ENCODE measurements around the gene RBM48.

RBM48 gene

GRCh38 chr7:92560602-92561001, 32.0 kb downstream of the RBM48 start:
- H3K36me3 Mint-ChIP-seq (ENCODE audit: low read depth) = peaks cover 67% of the 10 kb centered on the region
- intact Hi-C loops (cut with micrococcal nuclease) = no loop called here

DNA sequence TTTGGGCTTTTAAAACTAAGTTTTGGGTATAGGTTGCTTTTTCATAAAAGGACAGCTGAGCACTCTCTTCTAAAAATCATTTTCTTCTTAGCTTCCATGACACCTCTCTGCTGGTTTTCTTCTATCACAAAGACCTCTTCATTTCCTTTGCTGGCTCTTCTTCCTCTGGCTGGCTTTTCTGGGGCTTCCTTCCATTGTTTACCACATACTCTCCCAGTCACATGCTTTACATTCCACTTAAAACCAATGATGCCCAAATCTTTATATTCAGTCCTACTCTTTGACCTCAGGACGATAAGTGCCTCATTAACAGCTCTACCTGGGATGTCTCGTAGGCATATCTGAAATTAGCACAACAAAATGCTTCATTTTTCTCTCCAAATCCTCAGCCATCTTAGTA, 34.8 kb downstream of the RBM48 start:
- no peak overlapping the region for H3K27ac Mint-ChIP-seq
- H3K4me3 Mint-ChIP-seq = no peak overlapping the region
- no peaks in the 10 kb centered on the region for H3K9me3 Mint-ChIP-seq
- H3K36me3 Mint-ChIP-seq (ENCODE audit: low read depth) = peaks cover 81% of the 10 kb centered on the region
- intact Hi-C loops (cut with micrococcal nuclease) = no loop called here
- H3K4me1 Mint-ChIP-seq (ENCODE audit: low read depth) = no peaks in the 10 kb centered on the region
- H3K27me3 Mint-ChIP-seq = no peaks in the 10 kb centered on the region

More at GRCh38 chr7:92560602-92561001, 32.0 kb downstream of the RBM48 start:
- H3K27me3 Mint-ChIP-seq = no peaks in the 10 kb centered on the region
- H3K4me3 Mint-ChIP-seq = no peak overlapping the region
- no peaks in the 10 kb centered on the region for H3K4me1 Mint-ChIP-seq (ENCODE audit: low read depth)
- no peak overlapping the region for H3K27ac Mint-ChIP-seq
- no peaks in the 10 kb centered on the region for H3K9me3 Mint-ChIP-seq

- Mint-ChIP-seq H3K36me3 (ENCODE audit: low read depth) (peaks cover 89% of the 10 kb centered on the region), H3K9me3 (no peaks in the 10 kb centered on the region), H3K4me3 (no peak overlapping the region), H3K27ac (no peak overlapping the region), H3K27me3 (no peaks in the 10 kb centered on the region), H3K4me1 (ENCODE audit: low read depth) (no peaks in the 10 kb centered on the region)
- intact Hi-C loops (cut with micrococcal nuclease) = no loop called here
Measured at GRCh38 chr7:92567460-92567859, 38.9 kb downstream of the RBM48 start.

- peaks cover 80% of the 10 kb centered on the region for H3K36me3 Mint-ChIP-seq (ENCODE audit: low read depth)
- H3K4me1 Mint-ChIP-seq (ENCODE audit: low read depth) = no peaks in the 10 kb centered on the region
- H3K27ac Mint-ChIP-seq = no peak overlapping the region
- H3K4me3 Mint-ChIP-seq = no peak overlapping the region
- no peaks in the 10 kb centered on the region for H3K27me3 Mint-ChIP-seq
- no peaks in the 10 kb centered on the region for H3K9me3 Mint-ChIP-seq
- intact Hi-C loops (cut with micrococcal nuclease) = no loop called here
Measured at GRCh38 chr7:92569137-92569536, 40.5 kb downstream of the RBM48 start.

- Mint-ChIP-seq H3K9me3 (no peaks in the 10 kb centered on the region), H3K4me1 (ENCODE audit: low read depth) (no peaks in the 10 kb centered on the region), H3K27ac (no peak overlapping the region), H3K36me3 (ENCODE audit: low read depth) (peaks cover 69% of the 10 kb centered on the region), H3K27me3 (no peaks in the 10 kb centered on the region), H3K4me3 (no peak overlapping the region)
- intact Hi-C loops (cut with micrococcal nuclease) = loop anchor here (10.0 kb wide), 1 partner anchor 81 kb away; no protein-coding TSS in a partner anchor
Measured at GRCh38 chr7:92576296-92576695, 47.7 kb downstream of the RBM48 start.

DNA sequence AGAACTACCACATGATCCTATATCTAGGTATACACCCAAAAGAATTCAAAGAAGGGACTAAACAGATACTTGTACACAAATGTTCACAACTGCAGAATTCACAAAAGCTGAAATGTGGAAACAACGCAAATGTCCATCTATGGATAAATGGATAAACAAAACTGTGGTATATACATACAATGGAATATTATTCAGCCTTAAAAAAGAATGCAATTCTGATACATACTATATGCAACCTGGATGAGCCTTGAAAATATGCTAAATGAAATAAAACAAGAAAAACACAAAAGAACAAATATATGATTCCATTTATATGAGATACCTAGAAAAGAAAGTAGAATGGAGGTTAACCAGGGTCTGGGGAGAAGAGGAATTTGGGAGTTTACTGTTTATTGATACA, 54.4 kb downstream of the RBM48 start:
- Mint-ChIP-seq H3K36me3 (ENCODE audit: low read depth) (peaks cover 34% of the 10 kb centered on the region), H3K9me3 (no peaks in the 10 kb centered on the region), H3K27ac (no peak overlapping the region), H3K4me3 (no peak overlapping the region), H3K4me1 (ENCODE audit: low read depth) (peaks cover 13% of the 10 kb centered on the region), H3K27me3 (no peaks in the 10 kb centered on the region)
- intact Hi-C loops (cut with micrococcal nuclease) = no loop called here

DNA sequence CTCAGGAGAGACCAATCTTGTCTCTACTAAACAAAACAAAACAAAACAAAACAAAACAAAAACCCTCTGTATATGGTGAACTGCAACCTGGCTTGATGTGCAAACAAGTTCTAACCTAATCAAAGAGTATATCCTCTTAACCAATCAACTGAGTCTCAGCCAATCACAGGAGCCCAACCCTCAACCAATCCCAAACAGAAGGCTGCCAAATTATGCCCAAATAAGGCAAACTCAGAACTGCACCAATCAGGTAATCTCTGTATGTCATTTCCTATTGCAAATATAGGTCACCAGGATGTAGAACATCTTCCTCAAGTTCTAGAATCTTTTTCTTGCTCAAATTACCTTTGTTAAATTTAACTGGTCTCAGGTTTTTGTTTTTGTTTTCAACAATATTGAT, 56.4 kb downstream of the RBM48 start:
- Mint-ChIP-seq H3K36me3 (ENCODE audit: low read depth) (peaks cover 21% of the 10 kb centered on the region), H3K27me3 (no peaks in the 10 kb centered on the region), H3K27ac (no peak overlapping the region), H3K4me3 (no peak overlapping the region), H3K4me1 (ENCODE audit: low read depth) (peaks cover 29% of the 10 kb centered on the region), H3K9me3 (no peaks in the 10 kb centered on the region)
- intact Hi-C loops (cut with micrococcal nuclease) = loop anchor here (5.0 kb wide), 1 partner anchor 338 kb away; the partner anchor contains the start of genes ANKIB1 and KRIT1

- H3K4me1 Mint-ChIP-seq (ENCODE audit: low read depth) = peaks cover 29% of the 10 kb centered on the region
- intact Hi-C loops (cut with micrococcal nuclease) = loop anchor here (5.0 kb wide), 1 partner anchor 339 kb away; the partner anchor contains the start of genes ANKIB1 and KRIT1
- H3K9me3 Mint-ChIP-seq = no peaks in the 10 kb centered on the region
- H3K27me3 Mint-ChIP-seq = peaks cover 2% of the 10 kb centered on the region
- H3K27ac Mint-ChIP-seq = no peak overlapping the region
- no peak overlapping the region for H3K4me3 Mint-ChIP-seq
- H3K36me3 Mint-ChIP-seq (ENCODE audit: low read depth) = peaks cover 16% of the 10 kb centered on the region
Measured at GRCh38 chr7:92586403-92586802, 57.8 kb downstream of the RBM48 start.

DNA sequence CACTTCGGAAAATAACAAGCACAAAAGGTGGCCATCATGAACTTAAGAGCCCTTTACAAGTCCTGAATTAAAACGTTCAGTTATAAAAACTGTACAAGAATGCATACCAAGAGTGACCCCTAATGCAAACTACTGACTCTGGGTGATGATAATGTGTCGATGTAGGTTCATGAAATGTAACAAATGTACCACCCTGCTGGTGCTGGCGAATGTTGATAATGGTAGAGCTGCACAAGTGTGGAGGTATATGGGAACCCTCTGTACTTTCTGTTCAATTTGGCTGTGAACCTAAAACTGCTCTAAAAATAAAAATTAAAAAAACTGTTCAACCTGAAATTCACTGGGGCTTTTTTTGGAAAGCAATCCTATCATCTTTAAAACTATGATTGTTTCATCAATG, 58.2 kb downstream of the RBM48 start:
- Mint-ChIP-seq H3K9me3 (no peaks in the 10 kb centered on the region), H3K36me3 (ENCODE audit: low read depth) (peaks cover 16% of the 10 kb centered on the region)

More for the DNA sequence above, 58.2 kb downstream of the RBM48 start:
- H3K4me1 Mint-ChIP-seq (ENCODE audit: low read depth) = peaks cover 29% of the 10 kb centered on the region
- peaks cover 6% of the 10 kb centered on the region for H3K27me3 Mint-ChIP-seq
- no peak overlapping the region for H3K27ac Mint-ChIP-seq
- no peak overlapping the region for H3K4me3 Mint-ChIP-seq
- intact Hi-C loops (cut with micrococcal nuclease) = loop anchor here (5.0 kb wide), 1 partner anchor 340 kb away; the partner anchor contains the start of genes ANKIB1 and KRIT1
